NCI-H226 (cell line): ENCODE results near the gene TSC22D1.
"Not testable (repeated sequence)": the region's sequence is repeated elsewhere in the genome, so short reads cannot be mapped to it uniquely, and the experiment has no call there.

Experiments
- DNase-seq: peaks from one replicate; pipeline ENCODE4 v3.0.0-alpha.2; 2015

TSC22D1 gene

DNA sequence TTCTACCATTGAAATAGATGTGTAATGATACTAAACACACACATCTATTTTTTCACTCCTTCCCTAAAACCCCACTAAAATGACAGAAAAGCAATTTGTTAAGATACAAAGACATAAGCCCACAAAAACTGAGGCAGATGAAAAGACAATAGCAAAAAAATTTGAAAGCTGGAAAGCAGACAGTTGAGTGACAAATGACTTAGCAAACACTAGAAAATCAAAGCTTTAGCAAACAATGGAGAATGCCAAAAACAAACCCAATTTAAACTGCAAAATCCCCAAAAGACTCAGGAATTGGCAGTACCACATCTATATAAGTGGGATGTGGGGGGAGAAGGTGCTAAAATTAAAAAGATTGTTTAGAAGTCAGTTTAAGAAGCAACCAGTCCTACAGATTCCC is 9.5 kb downstream of the TSC22D1 start:
- DNase-seq: no peak

DNA sequence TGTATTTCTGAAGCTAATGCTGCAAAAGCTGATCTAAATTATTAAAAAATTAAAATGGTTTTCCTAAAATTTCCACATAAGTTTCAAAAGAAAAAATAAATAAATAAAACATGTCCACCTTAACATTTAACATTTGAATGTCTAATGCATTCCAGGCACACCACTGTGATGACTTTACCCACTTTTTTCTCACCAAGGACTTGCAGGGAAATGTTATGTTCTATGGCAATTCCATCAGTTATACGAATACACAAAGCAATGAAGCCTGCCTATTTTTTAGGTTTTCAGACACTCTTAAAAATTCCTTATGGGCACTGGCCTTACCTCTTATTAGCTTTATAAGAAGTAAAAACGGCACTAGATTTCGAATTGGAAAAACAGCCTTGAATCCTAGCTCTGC is 10.2 kb downstream of the TSC22D1 start:
- no peak for DNase-seq

DNA sequence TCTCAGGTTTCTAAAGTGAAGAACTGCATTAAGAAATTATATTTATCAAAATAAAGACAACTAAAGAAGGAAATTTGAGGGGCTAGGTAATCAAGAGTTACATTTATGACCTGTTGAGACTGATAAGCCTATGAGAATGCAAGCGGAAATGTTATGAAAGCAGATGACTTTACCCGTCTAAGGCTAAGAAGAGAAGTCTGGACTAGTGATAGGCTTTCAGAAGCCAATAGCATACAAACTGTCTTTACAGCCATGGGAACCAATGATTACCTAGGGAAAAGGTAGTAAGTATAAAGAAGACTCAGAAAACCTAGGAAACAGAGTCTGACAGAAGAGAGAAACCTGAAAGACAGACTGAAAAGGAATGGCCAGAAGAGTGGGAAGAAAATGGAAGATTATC is 11.2 kb downstream of the TSC22D1 start:
- no peak for DNase-seq

DNA sequence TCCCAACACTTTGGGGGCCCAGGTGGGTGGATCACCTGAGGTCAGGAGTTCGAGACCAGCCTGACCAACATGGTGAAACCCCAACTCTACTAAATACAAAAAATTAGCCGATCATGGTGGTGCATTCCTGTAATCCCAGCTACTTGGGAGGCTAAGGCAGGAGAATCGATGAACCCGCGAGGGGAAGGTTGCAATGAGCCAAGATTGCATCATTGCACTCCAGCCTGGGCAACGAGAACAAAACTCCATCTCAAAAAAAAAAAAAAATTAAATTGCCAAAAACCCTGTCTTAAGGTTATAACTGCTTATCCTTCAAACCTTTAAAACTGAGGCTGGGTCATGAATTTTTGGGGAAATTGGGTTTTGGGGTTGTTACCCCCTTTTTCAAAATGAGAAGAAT is 13.3 kb downstream of the TSC22D1 start:
- DNase-seq: not testable (repeated sequence)

DNA sequence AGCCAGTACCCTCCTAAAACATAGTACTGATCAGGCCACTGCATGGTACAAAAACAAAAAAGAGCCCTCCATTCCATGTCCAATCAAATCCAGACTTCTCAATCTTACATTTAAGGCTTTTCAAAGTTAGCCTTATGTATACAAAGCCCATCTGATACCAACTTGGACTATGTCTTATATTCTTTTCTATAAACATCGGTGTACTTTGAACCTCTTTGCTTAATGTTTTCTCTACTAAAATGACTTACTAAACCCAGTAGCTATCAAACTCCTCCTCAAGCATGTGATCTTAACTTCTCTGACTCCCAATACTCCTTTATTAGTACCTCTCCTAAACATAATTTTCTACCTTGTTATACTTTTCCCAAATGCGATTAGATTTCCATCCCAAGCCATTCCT is 14.8 kb downstream of the TSC22D1 start:
- no peak for DNase-seq

DNA sequence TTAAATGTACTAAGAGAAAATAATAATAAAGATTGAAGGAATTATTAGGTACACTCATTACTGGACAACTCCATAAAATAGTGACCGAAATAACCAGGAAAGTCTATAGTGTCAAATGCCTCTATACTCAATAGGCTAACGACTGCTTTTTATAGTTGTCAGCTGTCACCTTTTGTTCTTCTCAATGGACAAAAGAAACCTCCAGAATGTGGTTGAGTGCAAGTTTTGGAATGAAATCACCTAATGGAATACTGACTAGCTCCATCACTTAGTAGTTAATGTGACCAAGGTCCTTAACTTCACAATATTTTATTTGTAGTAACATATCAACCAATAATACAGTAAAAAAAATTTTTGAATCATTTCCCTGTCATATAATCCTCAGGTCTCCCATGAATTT is 18.1 kb downstream of the TSC22D1 start:
- DNase-seq: no peak

DNA sequence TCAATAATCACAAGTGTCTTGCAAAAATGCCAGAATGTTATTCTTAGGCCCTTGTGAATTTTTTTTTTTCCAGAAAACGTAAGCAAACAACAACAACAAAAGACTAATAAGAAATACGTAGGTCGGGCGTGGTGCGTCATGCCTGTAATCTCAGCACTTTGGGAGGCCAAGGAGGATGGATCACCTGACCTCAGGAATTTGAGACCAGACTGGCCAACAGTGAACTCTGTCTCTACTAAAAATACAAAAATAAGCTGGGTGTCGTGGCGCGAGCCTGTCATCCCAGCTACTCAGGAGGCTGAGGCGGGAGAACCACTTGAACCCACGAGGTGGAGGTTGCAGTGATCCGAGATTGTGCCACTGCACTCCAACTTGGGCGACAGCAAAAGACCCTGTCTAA is 20.9 kb downstream of the TSC22D1 start:
- no peak for DNase-seq

DNA sequence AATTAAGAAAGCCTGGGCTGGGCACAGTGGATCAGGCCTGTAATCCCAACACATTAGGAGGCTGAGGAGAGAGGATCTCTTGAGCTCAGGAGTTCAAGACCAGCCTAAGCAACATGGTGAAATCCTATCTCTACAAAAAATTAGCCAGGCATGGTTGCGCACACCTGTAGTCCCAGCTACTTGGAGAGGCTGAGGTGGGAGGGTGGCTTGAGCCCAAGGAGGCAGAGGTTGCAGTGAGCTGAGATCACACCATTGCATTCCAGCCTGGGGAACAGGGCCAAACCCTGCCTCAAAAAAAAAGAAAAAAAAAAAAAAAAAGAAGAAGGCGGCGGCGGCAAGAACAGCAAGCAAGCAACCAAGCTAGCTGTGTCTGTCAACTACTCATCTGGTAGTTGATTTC is 26.7 kb downstream of the TSC22D1 start:
- peak; percentile 44 for DNase-seq

DNA sequence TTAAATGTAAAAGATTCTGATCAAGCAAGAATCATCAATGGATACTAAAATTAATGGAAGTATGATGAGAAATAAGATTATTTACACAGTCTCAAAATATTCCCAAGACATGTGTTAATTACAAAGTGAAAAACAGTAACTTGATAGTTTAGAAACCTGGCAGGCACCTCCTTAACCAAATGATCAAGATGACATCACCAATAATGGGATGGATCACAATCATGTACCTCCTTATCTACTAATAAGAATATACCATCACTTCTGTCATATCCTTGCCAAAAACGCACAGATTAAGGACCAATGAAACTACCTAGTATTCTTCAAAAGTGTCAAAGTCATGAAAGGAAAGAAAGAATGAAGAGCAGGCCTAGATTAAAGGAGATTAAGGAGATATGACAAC is 30.0 kb downstream of the TSC22D1 start:
- DNase-seq: no peak

DNA sequence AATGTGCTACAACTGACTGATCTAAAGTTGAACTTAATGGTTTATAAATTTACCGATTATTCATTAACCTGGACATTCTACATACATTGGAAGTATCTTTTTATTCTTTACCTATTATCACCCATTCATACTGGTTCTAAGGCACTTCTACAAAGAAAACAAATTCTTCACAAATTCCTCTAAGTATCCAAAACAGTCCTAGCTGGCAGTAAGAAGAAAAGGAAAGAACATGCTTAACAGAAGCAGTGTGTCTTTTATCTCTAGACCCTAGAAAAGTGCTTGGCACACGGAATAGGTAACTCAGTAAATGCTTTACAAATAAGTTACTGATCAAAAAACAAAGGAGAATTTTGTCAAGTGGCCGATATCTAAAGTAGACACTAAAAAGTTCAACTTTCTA is 32.8 kb downstream of the TSC22D1 start:
- no peak for DNase-seq

DNA sequence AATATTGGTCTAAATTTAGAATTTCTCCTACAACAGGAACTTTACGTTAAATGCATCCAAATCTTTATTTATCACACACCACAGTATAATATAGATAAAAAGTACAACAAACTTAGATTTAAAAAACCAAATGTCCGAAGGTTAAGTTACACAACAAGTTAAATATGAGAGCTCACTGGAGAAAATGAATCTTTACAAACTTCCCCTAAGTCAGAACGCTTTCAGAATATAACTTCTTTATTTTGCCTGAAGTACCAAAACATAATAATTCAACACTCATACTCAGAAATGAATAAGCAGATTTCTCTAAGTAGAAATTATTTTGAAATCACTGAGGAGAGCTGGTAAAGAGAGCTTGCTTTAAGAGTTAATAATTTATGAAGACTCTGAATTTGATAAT is 33.8 kb downstream of the TSC22D1 start:
- DNase-seq: no peak

DNA sequence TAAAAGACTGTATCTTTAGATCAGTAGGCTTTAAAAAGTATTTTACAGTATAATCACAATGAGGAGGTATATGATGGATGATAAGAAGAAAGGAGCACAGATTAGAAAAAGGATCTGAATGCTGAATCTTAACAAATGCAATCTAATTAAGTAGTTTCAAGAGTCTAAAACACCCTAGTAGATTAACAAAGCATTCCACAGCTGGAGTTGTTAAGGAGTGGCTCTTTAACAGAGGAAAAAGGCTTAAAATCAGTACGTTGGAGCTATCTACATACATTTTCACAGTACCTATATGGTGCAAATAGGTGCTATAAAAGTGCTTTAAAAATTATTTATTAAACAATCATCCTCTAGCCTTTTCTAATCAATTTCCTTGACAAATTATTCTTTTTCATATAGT is 34.5 kb downstream of the TSC22D1 start:
- no peak for DNase-seq

DNA sequence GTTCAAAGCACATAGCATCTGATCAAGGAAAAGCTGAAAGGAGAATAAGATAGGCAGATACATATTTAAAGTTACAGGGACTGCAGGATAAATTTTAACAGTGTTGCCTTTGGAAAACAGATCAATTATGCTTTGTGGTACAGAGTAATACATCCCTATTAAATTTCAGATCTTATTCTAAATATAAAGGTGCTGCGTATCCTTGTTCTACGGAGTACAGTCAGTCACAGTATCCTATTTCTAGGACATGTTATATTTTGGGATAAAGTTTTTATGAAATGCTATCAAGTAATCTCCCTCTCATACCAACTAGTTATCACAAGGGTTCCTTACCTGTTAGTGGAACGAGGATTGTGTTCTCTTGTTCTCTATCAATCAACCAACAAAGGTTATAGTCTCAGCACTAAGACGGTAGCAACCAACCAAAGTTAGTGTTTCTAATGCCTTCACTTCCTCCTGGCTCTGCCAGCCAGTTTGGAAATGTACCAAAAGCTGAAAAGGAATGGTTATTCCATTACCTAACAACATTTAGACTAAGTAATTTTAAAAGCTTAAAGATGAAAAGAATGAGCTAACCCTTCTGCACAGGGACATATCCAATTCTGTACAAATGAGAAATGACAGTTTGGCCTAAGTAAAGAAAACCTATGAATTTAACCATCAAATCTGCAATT is 35.2 kb downstream of the TSC22D1 start:
- no peak for DNase-seq

DNA sequence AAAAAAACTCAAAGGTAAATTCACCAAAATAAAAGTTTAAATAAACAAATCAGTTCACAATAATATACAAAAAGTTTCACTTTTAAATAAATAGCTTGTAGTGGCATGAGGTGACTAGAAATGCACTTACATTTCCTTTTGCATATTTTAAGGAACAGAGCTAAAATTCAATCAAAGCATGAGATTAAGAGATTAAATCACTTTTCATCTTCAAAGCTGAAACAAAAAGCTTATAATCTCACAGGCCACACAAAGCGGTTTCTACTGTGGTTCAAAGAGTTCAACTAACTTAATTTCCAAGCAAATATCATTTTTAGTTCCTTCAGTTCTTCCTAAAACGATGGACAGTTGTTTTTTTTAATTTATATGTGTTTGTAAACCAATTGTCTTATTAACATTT is 38.9 kb downstream of the TSC22D1 start:
- no peak for DNase-seq

DNA sequence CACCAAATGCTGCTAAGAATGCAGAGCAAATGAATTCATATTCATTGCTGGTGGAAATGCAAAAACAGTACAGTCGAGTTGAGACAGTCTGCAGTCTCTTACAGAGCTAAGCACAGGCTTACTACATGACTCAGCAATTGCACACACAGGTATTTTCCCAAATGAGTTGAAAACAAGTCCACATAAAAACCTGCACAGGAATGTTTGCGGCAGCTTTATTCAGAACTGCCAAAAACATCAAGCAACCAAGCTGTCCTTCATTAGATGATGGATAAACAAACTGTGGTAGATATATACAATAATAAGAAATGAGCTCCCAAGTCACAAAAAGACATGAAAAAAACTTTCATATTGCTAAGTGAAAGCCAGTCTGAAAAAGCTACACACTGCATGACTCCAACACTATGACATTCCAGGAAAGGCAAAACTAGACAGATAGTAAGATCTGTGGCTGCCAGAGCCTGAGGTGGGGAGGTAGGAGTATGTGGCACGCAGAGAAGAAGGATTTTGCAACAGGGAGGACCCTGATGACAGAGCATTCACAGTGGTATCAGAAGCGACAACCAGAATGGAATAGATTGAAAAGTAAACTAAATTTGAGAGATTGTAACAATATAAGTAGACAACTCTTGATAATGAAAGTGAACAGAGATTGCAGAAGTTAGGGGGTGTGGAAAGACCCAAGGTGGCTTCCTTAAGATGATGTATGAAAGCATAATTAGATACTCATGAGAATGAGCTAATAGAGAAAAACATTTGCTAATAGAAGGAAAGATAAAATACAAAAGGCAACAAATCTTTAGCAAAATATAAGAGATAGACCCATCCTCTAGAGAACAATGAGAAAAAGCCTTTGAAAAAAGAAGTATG is 52.7 kb downstream of the TSC22D1 start:
- DNase-seq: peak; percentile 64

DNA sequence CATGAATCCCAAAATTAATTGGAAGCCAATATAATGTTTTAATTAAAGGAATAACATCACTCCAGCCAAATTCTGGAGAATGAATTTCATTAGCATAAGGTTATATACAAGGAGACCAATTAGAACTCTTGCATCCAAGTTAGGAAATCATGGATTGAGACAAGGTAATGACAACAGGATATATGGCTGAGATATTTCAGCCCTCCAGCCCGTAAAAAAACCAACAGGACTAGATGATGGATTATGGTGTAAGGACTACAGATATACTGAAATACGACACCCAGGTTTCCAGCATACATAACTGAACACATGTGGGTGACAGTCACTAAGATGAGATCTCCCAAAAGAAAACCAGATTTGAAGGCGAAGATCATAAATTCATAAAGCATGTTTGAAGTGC is 56.5 kb downstream of the TSC22D1 start:
- no peak for DNase-seq

DNA sequence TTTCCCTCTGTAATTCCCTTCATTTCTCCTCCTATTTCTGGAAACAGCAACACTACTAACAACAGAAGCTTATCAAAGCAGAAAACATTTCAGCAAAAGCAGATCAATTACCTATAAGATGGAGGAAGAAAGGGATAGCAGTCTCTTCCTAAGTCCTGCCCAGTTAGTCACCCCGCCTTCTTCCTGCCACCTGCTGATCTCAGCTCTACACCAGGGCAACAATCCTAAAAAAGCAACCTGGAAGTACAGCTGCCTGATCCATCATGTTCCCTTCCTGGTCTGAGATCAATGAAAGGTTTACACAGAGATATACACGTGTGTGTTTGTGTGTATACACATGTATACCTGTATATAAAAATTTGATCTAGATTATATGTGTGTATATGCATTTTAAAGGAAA is 59.4 kb downstream of the TSC22D1 start:
- DNase-seq: no peak

DNA sequence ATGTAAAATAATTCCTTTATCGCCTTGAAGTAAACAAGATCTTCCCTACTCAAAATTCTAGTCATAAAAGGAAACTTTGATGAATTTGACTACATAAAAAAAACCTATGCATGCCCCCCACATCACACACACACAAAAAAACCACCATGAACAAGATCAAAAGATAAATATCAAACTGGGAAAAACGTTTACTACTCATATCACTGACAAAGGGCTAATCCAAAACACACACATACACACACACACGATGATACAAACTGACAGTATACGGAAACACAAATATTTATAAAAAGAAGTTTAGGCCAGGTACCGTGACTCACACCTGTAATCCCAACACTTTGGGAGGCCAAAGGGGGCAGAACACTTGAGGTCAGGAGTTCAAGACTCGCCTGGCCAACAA is 61.9 kb downstream of the TSC22D1 start:
- no peak for DNase-seq

DNA sequence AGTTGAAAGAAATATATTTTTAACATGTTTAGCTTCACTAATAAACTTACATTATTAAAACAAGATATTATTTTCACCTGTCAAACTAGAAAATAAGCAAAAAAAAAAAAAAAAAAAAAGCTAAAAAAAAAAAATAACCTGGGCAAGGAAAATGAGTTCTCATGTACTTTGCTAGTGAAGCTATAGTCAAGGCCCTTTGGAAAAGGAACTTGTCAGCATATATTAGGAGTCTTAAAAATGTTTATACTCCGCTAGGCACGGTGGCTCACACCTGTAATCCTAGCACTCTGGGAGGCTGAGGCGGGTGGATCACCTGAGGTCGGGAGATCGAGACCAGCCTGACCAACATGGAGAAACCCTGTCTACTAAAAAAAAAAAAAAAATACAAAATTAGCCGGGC is 66.3 kb downstream of the TSC22D1 start:
- DNase-seq: not testable (repeated sequence)

DNA sequence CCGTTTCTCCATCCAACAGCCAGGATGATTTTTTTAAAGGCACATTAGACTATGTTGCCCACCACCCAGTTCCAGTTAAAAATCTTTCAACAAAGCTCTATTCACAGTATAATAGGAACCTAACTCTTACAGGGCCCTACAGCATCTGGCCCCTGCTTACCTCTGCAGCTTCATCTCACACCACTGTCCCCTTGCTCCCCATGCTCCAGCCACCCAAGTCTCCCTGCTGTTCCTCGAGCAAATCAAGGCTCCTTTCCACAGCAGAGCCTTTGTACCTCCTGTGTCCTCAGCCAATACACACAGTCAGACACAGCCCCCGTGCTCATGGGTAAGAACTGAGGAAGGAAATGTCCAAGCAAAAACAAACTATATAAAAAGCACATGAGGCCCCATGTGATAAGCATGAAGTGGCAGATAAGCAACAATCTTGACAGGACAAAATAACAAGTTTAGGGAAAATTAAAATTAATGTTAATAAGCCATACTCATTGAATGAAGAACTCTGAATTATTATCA is 67.5 kb downstream of the TSC22D1 start:
- DNase-seq: no peak

DNA sequence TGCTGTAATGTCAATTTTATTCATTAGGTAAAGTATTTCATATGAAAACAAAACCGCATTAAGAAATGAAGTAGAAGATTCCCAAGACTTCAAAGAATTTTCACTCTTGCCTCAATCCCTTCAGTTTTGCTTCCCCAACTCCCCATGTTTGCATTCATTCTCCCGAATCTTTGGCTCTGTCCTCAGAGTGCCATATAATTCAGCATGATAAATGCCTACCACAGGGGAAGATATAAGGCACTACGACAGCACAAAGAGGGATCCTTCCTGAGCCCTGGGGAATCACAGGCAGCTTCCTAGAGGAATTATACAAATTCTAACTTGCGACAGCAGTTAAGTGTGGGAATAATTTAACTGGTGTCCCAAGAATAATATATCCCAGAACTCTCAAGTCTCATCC is 68.5 kb downstream of the TSC22D1 start:
- DNase-seq: no peak

DNA sequence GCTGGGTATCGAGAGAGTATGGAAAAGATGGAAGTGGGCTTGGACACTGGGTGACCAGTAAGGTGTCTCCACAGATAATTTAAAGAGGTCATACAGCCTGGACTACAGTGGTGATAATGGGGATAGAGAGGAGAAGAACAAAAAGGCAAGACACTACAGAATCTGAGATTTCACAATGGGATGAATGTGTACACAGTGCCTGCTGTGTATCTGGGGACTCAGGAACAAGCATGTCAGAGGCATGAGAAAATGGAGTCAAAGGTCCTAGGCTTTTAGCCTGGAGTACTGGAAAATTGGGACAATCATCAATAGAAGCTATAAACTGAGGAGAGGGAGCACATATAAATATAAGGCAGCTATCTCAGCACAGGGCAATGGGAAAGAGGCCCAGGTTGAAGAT is 69.4 kb downstream of the TSC22D1 start:
- DNase-seq: no peak

DNA sequence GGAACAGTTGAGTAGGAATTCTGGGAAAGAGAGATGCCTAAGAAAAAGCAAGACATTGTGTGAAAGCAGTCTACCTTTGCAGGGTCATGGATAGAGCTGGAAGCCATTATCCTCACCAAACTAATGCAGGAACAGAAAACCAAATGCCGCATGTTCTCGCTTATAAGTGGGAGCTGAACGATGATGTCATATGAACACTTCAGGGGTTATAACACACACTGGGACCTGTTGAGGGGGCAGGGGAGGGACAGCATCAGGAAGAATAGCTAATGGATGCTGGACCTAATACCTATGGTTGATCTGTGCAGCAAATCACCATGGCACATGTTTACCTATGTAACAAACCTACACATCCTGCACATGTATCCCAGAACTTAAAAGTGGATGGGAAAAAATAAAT is 69.9 kb downstream of the TSC22D1 start:
- no peak for DNase-seq

DNA sequence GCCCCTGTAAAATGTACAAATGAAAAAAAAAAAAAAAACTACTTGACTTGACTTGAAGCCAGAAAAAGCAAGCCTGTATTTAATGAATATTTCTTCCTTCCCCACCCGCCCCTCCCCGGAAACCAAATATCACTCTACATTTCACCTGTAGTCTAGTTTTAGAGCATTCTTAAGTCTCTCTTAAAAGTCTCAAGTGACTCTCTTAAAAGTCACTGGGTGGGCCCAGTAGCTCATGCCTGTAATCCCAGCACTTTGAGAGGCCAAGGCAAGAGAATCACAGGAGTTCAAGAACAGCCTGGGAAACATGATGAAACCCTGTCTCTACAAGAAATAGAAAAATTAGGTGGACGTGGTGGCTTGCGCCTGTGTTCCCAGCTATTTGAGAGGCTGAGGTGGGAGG is 72.0 kb downstream of the TSC22D1 start:
- no peak for DNase-seq
